Endometrium (tissue), 2 donors: ENCODE results near the gene ECE2.

Experiments used
- FAIRE-seq: peaks from 2 replicates; lab custom pipeline; 2012; peaks lifted over from hg19 to GRCh38; lab: Jason Lieb, UNC
- donor health status: control.
- donor health status: control.

ECE2 gene

GRCh38 chr3:184314700-184315542 is 39.1 kb downstream of the ECE2 start:
- no peak for FAIRE-seq

- FAIRE-seq = no peak
Measured at GRCh38 chr3:184315543-184315867, 39.7 kb downstream of the ECE2 start.

GRCh38 chr3:184315871-184316661 is 40.2 kb downstream of the ECE2 start:
- no peak for FAIRE-seq

- no peak for FAIRE-seq
Measured at GRCh38 chr3:184316792-184317191, 41.0 kb downstream of the ECE2 start.

GRCh38 chr3:184317201-184317600 is 41.4 kb downstream of the ECE2 start:
- no peak for FAIRE-seq

GRCh38 chr3:184320104-184320445 is 44.3 kb downstream of the ECE2 start:
- FAIRE-seq = no peak

- no peak for FAIRE-seq
Measured at GRCh38 chr3:184321666-184322065, 45.8 kb downstream of the ECE2 start.

GRCh38 chr3:184322731-184323487 is 47.1 kb downstream of the ECE2 start:
- no peak for FAIRE-seq

- no peak for FAIRE-seq
Measured at GRCh38 chr3:184323696-184324095, 47.9 kb downstream of the ECE2 start.

GRCh38 chr3:184325269-184325668 is 49.4 kb downstream of the ECE2 start:
- FAIRE-seq = no peak

GRCh38 chr3:184325715-184326369 is 50.0 kb downstream of the ECE2 start:
- no peak for FAIRE-seq

GRCh38 chr3:184327171-184327570 is 51.3 kb downstream of the ECE2 start:
- no peak for FAIRE-seq

- no peak for FAIRE-seq
Measured at GRCh38 chr3:184328516-184328915, 52.7 kb downstream of the ECE2 start.

- FAIRE-seq = no peak
Measured at GRCh38 chr3:184332370-184333090, 56.7 kb downstream of the ECE2 start.

- FAIRE-seq = no peak
Measured at GRCh38 chr3:184333190-184333589, 57.4 kb downstream of the ECE2 start.

- FAIRE-seq = no peak
Measured at GRCh38 chr3:184333700-184334099, 57.9 kb downstream of the ECE2 start.

GRCh38 chr3:184334470-184335158 is 58.8 kb downstream of the ECE2 start:
- no peak for FAIRE-seq

- FAIRE-seq = no peak
Measured at GRCh38 chr3:184335291-184335660, 59.5 kb downstream of the ECE2 start.

GRCh38 chr3:184335661-184336546 is 60.1 kb downstream of the ECE2 start:
- no peak for FAIRE-seq
